Fibroblast of skin of abdomen (primary cell): ENCODE measurements around the gene TSC22D2.
A peak's percentile ranks its signal among the peaks of the same experiment; 100 is the strongest.

Experiments
- DNase-seq: peaks from one replicate; pipeline ENCODE4 v3.0.0-alpha.2; 2013

Gene TSC22D2

GRCh38 chr3:150412561-150413231 is 4.6 kb downstream of the TSC22D2 start:
- peak; percentile 71 for DNase-seq

DNA sequence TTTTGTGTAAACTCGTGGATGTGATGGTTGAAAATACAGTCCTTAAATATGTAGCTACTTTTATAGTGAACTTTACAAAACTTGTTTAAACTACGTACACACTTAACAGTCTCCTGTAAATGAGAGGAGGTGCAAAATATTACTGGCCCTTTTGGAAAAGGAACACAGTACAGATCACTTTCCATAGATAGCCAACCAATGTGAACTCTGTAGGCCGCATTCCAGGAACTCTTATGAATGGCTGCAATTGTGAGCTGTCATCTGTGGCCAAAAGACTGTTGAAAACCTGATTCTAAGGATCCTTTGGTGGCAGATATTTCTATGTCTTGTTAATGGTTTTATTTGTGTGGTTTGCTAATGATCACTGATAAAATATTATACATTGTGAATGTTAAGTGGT is 6.2 kb downstream of the TSC22D2 start:
- peak; percentile 53 for DNase-seq

DNA sequence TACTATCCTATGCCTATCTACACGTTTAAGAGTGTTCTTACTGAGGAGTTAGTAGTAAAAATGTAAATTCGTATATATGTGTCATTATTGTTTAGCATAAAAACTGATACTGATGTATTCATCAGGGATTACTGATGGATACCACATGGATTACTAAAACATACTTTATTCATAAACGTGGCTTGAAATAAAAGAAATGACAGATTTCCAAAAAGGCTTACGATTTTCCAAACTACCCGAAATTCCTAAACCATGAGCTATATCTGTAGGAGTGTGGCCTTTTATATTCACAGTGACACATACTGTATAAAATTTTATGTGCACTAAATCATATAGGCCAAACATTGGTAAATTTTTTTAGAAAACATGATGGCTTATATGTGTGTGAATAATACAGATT is 6.9 kb downstream of the TSC22D2 start:
- peak; percentile 83 for DNase-seq

DNA sequence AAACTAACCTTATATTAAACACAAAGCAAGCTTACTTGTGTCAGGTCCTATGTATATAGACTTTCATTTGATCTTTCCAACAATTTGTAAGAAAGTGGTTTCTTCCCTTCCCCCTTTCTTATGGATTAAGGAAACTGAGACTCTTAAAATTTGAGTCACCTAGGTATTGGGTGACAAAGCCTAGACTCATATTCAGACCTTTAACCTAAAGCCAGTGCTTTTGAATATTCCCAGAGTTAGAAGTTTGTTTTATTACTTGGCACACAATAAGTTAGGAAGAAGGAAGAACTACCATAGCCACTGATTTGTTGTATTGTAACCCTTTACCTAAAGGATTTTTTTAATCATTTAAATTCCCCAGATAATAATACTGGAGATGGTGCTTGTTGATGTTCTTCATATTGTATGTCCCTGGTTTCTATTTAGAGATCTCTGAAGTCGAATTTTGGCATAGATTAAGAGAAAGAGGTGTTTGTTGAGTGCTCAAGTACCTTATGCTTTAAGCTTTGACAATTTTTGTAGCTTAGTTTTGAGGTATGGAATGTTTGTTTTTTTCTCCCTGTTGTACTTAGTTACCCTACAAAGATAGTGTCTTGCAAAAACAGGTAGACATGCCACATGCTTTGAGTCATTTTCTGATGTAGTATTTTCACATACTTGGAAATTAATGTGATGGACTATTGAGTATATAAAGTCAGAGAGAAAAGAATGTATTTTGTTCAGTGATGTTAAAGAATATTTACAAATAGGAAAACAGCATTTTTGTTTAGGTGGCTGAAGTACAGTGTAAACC is 11.2 kb downstream of the TSC22D2 start:
- no peak for DNase-seq

- no peak for DNase-seq
Observed at GRCh38 chr3:150419959-150420358, 11.9 kb downstream of the TSC22D2 start.

DNA sequence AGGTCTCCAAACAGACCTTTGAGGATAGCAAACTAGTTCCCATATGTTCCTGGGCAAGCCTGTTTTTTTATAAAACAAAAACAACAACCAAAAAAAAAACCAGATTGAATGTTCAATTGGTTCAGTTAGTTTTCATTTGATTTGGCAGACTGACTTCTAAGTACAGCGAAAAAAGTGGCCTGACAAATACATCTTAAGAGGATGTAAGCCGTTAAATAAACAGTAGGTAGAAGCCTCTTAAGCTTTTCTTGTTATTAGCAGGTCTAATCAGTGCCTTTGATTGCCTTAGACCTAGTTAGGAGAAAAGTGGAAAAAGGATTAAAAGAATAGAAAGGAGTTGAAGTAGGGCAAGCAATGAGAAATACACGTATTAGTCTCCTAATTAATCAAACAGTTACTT is 13.2 kb downstream of the TSC22D2 start:
- no peak for DNase-seq

DNA sequence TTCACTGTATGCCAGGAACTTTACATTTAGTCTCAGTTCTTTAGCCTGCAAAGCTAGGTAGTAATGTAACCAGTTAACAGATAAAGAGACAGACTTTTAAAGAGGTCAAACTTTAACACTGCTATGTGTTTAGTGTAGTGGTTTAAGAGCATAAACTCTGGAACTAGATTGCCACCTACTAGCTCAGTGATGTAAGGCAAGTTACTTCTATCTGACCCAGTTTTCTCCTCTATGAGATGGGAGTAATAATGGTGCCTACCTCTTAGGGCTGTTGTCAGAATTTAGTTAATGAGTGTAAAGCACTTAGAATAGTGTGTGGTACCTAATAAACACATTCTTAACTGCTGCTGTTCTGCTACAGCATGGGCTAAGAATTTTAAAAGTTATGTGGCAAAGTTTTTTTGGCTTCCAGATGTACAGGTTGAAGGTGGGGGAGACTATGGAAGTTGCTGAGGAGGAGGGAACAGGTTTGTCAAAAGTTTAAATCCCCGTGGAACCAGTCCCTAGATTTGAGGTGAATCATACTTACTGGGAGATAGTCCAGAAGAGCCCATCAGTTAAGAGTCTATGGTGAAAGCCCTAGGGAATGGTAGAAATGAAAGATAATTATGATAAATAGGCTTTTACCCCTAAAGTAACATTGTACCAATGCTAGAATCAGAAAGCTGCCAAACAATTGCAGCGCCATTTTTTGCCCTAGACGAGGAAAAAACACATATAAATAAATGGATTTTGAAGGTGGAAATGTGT is 13.9 kb downstream of the TSC22D2 start:
- peak; percentile 41 for DNase-seq

- no peak for DNase-seq
Observed at GRCh38 chr3:150422907-150423306, 14.8 kb downstream of the TSC22D2 start.

- DNase-seq: no peak
Observed at GRCh38 chr3:150423761-150424160, 15.7 kb downstream of the TSC22D2 start.

DNA sequence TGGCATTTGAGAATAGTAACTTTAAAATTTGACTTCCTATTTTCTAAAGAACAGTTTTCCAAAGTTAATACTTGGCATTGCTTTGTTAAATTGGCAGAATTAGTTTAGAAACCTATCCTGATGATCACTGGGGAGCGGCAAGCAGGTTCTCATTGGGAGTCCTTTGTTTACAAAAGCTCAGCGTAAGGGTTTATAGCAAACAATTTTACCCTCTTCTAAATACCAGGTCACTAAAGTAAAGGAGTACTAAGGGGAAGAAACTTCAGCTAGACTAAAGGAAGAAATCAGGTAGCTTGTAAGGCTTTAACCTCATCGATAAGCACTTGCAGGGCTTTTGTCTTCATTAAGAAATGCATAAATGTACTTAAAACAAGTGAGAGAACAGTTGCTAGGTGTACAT is 18.2 kb downstream of the TSC22D2 start:
- no peak for DNase-seq

DNA sequence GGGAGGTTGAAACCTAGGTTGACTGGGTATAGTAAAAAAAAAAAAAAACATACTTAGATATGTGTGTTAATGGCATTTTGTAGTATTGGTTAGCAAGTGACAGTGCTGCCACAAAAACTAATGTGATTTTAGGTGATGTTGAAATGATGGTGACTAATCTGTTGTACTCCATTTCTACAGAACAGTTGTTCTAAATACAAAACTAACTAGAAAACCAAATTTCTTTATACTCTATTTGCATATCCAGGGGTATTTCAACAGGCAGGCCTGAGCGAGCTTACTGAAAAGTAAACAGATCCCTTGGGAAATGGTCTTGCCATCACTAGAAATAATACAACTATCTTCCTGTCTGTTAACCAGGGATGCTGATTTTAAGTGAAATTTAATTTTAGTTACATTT is 20.5 kb downstream of the TSC22D2 start:
- no peak for DNase-seq

GRCh38 chr3:150429767-150430671 is 21.9 kb downstream of the TSC22D2 start:
- no peak for DNase-seq

DNA sequence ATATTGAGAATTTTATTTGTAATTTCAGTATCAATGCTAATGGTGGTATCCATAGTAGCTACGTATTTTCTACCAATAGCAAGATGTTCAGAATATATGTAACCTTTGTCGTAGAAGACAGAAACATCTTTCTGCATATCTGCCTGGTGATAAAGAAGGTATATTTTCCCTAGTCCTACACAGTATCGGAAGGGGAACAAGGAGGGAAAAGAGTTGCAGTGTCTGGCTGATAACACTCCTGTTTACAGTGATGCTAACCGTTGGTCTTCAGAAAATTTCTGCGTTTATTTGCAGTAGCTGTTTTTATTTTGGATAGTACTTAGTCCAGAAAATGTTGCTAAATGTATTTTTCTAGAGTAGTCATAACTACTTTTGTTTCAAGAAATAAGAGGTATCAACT is 25.2 kb downstream of the TSC22D2 start:
- no peak for DNase-seq

- DNase-seq: no peak
Observed at GRCh38 chr3:150434234-150434633, 26.1 kb downstream of the TSC22D2 start.

GRCh38 chr3:150436161-150436560 is 28.1 kb downstream of the TSC22D2 start:
- DNase-seq: no peak

GRCh38 chr3:150439657-150440056 is 31.6 kb downstream of the TSC22D2 start:
- peak; percentile 42 for DNase-seq

DNA sequence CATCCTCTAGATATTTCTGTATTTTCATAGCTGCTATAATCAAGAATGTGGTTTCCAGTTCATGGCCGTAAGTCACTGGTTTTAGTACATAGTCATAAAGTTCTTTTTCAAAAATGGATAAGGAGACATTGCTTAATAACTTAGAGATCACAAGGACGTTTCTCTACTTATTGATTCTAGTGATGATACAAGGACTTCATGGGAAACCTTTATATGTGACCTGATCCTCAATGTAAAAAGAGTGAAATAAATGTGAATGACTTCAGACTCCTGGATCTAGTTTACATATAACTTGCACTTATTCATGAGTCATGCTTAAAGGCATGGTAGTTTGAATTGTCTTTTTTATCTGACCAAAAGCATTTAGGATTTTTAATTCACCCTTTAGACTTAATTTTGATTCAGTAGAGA is 35.2 kb downstream of the TSC22D2 start:
- DNase-seq: peak; percentile 53

DNA sequence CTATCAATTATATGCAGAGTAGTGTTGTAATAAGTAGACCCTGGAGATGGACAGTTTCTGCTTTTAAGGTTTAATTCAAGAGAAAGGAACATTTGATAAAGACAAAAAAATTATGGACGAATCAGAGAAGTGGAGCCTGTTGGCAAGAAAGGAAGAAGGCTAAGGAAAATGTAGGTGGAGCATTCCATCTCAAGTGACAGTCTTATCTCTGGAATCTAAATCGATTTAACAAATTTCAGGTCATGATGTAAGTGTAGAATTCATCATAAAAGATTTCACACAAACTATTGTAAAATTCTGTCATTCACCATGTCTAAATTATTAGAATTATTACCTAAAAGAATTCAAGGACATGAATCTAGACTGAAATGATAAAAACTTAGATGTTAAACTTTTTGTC is 36.3 kb downstream of the TSC22D2 start:
- DNase-seq: no peak

DNA sequence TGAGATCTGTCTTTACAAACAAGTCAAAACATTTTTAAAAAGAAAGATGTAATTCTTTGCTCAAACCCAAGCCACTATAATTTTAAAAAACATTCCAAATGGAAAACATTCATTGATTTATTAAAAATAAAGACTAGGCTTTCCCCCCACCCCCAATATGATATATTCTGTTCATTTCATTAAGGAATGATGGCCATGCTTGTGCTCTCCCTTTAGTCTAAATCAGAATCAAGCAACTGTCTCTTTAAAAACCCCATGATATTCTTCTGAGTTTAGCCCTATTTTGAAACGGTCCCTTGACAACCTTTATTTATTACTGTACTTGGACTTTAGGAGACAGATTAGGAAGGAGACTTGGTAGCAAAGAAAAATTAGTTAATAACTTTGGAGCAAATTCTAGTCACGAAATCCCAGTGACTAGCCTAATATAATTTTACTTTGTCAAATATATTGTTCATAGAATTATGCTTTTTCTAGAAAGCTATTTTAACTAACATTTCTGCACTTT is 38.4 kb downstream of the TSC22D2 start:
- DNase-seq: no peak

GRCh38 chr3:150447084-150447483 is 39.0 kb downstream of the TSC22D2 start:
- DNase-seq: no peak

- DNase-seq: no peak
Observed at GRCh38 chr3:150447631-150448465, 39.8 kb downstream of the TSC22D2 start.
